HEK293T (cell line): ENCODE measurements around the gene ZNF484.
"Not testable (repeated sequence)": the region's sequence is repeated elsewhere in the genome, so short reads cannot be mapped to it uniquely, and the experiment has no call there.

ENCODE experiments used
- CTCF ChIA-PET: fragments of 350-600 bp; formaldehyde crosslinking; extraction: SDS; loops from one replicate; lab custom pipeline; 2021; ENCODE audit warnings: antibody characterized with exemption, inconsistent platforms; lab: Yijun Ruan, JAX
- POLR2A ChIA-PET: fragments of 350-600 bp; formaldehyde crosslinking; extraction: SDS; loops from one replicate; lab custom pipeline; 2020; ENCODE audit warnings: antibody characterized with exemption, inconsistent platforms; lab: Yijun Ruan, JAX
- DNase-seq: peaks from one replicate; pipeline ENCODE4 v3.0.0; 2012; ENCODE audit warnings: mixed read lengths; ENCODE audit errors: extremely low spot score
- ARNT ChIP-seq: fragments of 450-650 bp; IDR thresholded peaks from 2 replicates; pipeline ENCODE4 v1.6.1; 2017; ENCODE audit warnings: mild to moderate bottlenecking
- BHLHE40 ChIP-seq: fragments of 450-650 bp; IDR thresholded peaks from 2 replicates; pipeline ENCODE4 v1.6.1; 2016; ENCODE audit warnings: mild to moderate bottlenecking, moderate library complexity, borderline replicate concordance
- CTBP1 ChIP-seq: fragments of 450-650 bp; IDR thresholded peaks from 2 replicates; pipeline ENCODE4 v1.6.1; 2016; ENCODE audit warnings: borderline replicate concordance
- ELF4 ChIP-seq: fragments of 450-650 bp; IDR thresholded peaks from 2 replicates; pipeline ENCODE4 v1.6.1; 2017; ENCODE audit warnings: antibody characterized with exemption
- FOXA1 ChIP-seq: fragments of 450-650 bp; IDR thresholded peaks from 2 replicates; pipeline ENCODE4 v1.6.1; 2016; ENCODE audit warnings: mild to moderate bottlenecking
- FOXK2 ChIP-seq: fragments of 450-650 bp; IDR thresholded peaks from 2 replicates; pipeline ENCODE4 v1.6.1; 2016; ENCODE audit warnings: mild to moderate bottlenecking
- FOXM1 ChIP-seq: fragments of 450-650 bp; IDR thresholded peaks from 2 replicates; pipeline ENCODE4 v1.6.1; 2017; ENCODE audit warnings: mild to moderate bottlenecking, borderline replicate concordance
- HDGF ChIP-seq: fragments of 450-650 bp; IDR thresholded peaks from 2 replicates; pipeline ENCODE4 v1.6.1; 2017; ENCODE audit warnings: antibody characterized with exemption, borderline replicate concordance
- L3MBTL2 ChIP-seq: fragments of 450-650 bp; conservative IDR thresholded peaks from 2 replicates; pipeline ENCODE4 v1.6.1; 2016; ENCODE audit warnings: mild to moderate bottlenecking
- LEF1 ChIP-seq: fragments of 450-650 bp; IDR thresholded peaks from 2 replicates; pipeline ENCODE4 v1.6.1; 2017; ENCODE audit warnings: mild to moderate bottlenecking, borderline replicate concordance
- NFRKB ChIP-seq: fragments of 450-650 bp; IDR thresholded peaks from 2 replicates; pipeline ENCODE4 v1.6.1; 2016; ENCODE audit warnings: mild to moderate bottlenecking, moderate library complexity
- PKNOX1 ChIP-seq: fragments of 450-650 bp; IDR thresholded peaks from 2 replicates; pipeline ENCODE4 v1.6.1; 2016
- SP1 ChIP-seq: fragments of 450-650 bp; IDR thresholded peaks from 2 replicates; pipeline ENCODE4 v1.6.1; 2017
- SUZ12 ChIP-seq: fragments of 450-650 bp; IDR thresholded peaks from 2 replicates; pipeline ENCODE4 v1.6.1; 2016; ENCODE audit warnings: mild to moderate bottlenecking
- TARDBP ChIP-seq: fragments of 450-650 bp; IDR thresholded peaks from 2 replicates; pipeline ENCODE4 v1.6.1; 2016
- ZNF384 ChIP-seq: fragments of 450-650 bp; IDR thresholded peaks from 2 replicates; pipeline ENCODE4 v1.6.1; 2016

Gene ZNF484

GRCh38 chr9:92857236-92857635 lies 20.6 kb downstream of the ZNF484 start:
- CTCF ChIA-PET: no interaction called here

GRCh38 chr9:92853716-92854115 lies 24.1 kb downstream of the ZNF484 start:
- CTCF ChIA-PET: no interaction called here
- POLR2A ChIA-PET: no interaction called here
- TF ChIP-seq CTBP1: no peak
- no peak for TF ChIP-seq ZNF384
- no peak for TF ChIP-seq FOXM1
- no peak for TF ChIP-seq BHLHE40
- TF ChIP-seq NFRKB: no peak
- no peak for TF ChIP-seq FOXK2
- no peak for TF ChIP-seq FOXA1
- no peak for TF ChIP-seq SP1
- TF ChIP-seq ARNT: no peak
- no peak for TF ChIP-seq TARDBP
- no peak for TF ChIP-seq HDGF
- no peak for DNase-seq

More at GRCh38 chr9:92857236-92857635, 20.6 kb downstream of the ZNF484 start:
- TF ChIP-seq L3MBTL2 (no peak), HDGF (no peak), FOXA1 (no peak), CTBP1 (no peak), BHLHE40 (no peak), SUZ12 (no peak), TARDBP (no peak), ARNT (no peak), FOXK2 (no peak), NFRKB (no peak)
- POLR2A ChIA-PET: no interaction called here
- DNase-seq: no peak

- ChIA-PET POLR2A (no interaction called here), CTCF (no interaction called here)
- TF ChIP-seq HDGF (no peak), LEF1 (no peak), FOXA1 (no peak), FOXM1 (no peak), L3MBTL2 (no peak), SP1 (no peak), SUZ12 (no peak), TARDBP (no peak)
- no peak for DNase-seq
Observed at GRCh38 chr9:92850898-92851297, 26.9 kb downstream of the ZNF484 start.

GRCh38 chr9:92848740-92849139 lies 29.1 kb downstream of the ZNF484 start:
- CTCF ChIA-PET: not testable (repeated sequence)

GRCh38 chr9:92846662-92847145 lies 31.1 kb downstream of the ZNF484 start:
- no peak for DNase-seq
- no peak for TF ChIP-seq PKNOX1
- no peak for TF ChIP-seq CTBP1
- TF ChIP-seq ARNT: no peak
- TF ChIP-seq TARDBP: no peak
- TF ChIP-seq BHLHE40: no peak
- TF ChIP-seq FOXK2: no peak
- no peak for TF ChIP-seq FOXM1
- TF ChIP-seq HDGF: no peak
- TF ChIP-seq LEF1: no peak
- POLR2A ChIA-PET: no interaction called here
- CTCF ChIA-PET: no interaction called here

More at GRCh38 chr9:92848740-92849139, 29.1 kb downstream of the ZNF484 start:
- POLR2A ChIA-PET, DNase-seq: not testable (repeated sequence)

DNA sequence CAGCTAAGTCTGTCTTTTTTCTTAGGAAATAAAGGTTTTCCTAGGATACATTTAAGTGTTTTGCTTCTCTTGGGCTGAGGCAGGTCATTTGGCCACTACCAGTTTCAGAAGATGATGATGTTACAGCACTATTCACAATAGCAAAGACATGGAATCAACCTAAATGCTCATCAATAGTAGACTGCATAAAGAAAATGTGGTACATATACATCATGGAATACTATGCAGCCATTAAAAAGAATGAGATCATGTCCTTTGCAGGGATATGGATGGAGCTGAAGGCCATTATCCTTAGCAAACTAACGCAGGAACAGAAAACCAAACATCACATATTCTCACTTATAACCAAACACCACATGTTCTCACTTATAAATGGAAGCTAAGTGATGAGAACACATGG lies 39.4 kb downstream of the ZNF484 start:
- POLR2A ChIA-PET, DNase-seq, CTCF ChIA-PET: not testable (repeated sequence)

DNA sequence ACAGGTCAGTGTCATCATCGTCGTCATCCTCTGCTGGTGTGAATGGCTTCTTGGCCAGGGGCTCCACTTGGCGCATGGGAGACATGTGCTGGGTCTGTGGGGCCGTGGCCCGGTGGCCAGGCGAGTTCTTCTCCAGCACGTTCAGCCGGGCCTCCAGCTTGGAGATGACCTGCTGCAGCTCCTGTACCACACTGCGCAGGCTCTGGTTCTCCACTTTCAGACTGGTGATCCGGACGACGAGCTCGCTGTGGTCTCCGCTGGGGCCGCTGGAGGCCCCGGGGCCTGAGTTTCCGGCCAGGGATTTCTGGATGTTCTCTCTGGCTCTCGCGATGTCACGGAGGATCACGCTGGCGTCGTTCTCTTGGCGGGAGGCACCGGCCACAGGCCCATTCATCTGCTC lies 40.6 kb downstream of the ZNF484 start:
- POLR2A ChIA-PET: no interaction called here
- CTCF ChIA-PET: no interaction called here
- TF ChIP-seq TARDBP: no peak
- no peak for TF ChIP-seq FOXK2
- no peak for TF ChIP-seq ARNT
- no peak for TF ChIP-seq BHLHE40
- no peak for TF ChIP-seq HDGF
- no peak for TF ChIP-seq LEF1
- TF ChIP-seq L3MBTL2: no peak
- TF ChIP-seq SP1: no peak
- no peak for TF ChIP-seq NFRKB
- no peak for TF ChIP-seq PKNOX1
- TF ChIP-seq FOXA1: no peak
- no peak for TF ChIP-seq SUZ12
- TF ChIP-seq FOXM1: no peak
- TF ChIP-seq ZNF384: no peak
- TF ChIP-seq CTBP1: no peak
- TF ChIP-seq ELF4: no peak
- DNase-seq: no peak
